GM12891 (cell line): ENCODE data around the gene DUSP6.

Source experiments
- PAX5 ChIP-seq: IDR thresholded peaks from 2 replicates; pipeline ENCODE4 v1.6.1; 2011; ENCODE audit warnings: low read length, moderate library complexity, mild to moderate bottlenecking; ENCODE audit not compliant: insufficient read depth, severe bottlenecking
- POLR2A ChIP-seq: IDR thresholded peaks from 2 replicates; pipeline ENCODE4 v1.6.1; 2011; ENCODE audit warnings: low read depth, low read length, control low read depth
- POLR2AphosphoS5 ChIP-seq: IDR thresholded peaks from 2 replicates; pipeline ENCODE4 v1.6.1; 2011; ENCODE audit warnings: low read depth, low read length, control low read depth
- SPI1 ChIP-seq: IDR thresholded peaks from 2 replicates; pipeline ENCODE4 v1.6.1; 2011; ENCODE audit warnings: low read depth, low read length, control low read depth
- TAF1 ChIP-seq: IDR thresholded peaks from 2 replicates; pipeline ENCODE4 v1.6.1; 2011; ENCODE audit warnings: low read depth, low read length, control low read depth

DNA sequence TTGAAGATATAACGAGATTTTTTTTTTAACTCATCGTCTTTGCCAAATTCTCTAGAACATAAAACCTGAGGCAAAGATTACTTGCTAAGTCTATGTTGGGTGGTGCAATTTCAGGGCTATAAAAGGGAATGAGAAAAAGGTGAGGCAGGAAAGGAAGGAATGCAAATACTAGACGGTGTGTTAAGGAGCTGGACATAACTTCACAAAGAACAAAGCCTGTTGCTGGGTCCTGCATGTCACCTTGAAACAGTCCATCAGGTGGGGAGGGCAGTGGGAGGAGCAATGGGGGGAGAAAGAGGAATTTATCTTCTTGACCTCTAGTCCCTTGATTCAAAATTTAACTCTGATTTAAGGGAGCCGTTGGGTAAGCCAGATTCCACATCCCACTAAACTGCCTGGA lies 16.1 kb upstream of the DUSP6 start:
- TF ChIP-seq POLR2A (no peak), POLR2AphosphoS5 (no peak), TAF1 (no peak), SPI1 (no peak), PAX5 (no peak)
